AG04450 (cell line): ENCODE measurements around the gene BID. TPM values are rescaled to one million over a fixed set of nuclear protein-coding genes. Genes with fewer than 3 reads are reported as not detected.

ENCODE experiments used
- CTCF ChIA-PET: fragments of 300-600, 350-600 bp; formaldehyde crosslinking; extraction: SDS; loops from one replicate; lab custom pipeline; 2022; ENCODE audit warnings: antibody characterized with exemption, inconsistent platforms; lab: Charles Lee
- POLR2A ChIA-PET: fragments of 350-600 bp; formaldehyde crosslinking; extraction: SDS; loops from one replicate; lab custom pipeline; 2021; ENCODE audit warnings: antibody characterized with exemption, inconsistent platforms; lab: Yijun Ruan, JAX
- DNase-seq: peaks from one replicate; pipeline ENCODE4 v3.0.0-alpha.2; 2011; ENCODE audit warnings: low read depth, low spot score
- H3K27ac ChIP-seq: one replicate; pipeline ENCODE4 v1.5.1; 2012; ENCODE audit warnings: low read depth, low read length, control low read depth
- H3K27me3 ChIP-seq: one replicate; pipeline ENCODE4 v1.6.0; 2012; ENCODE audit warnings: low read length; ENCODE audit not compliant: control insufficient read depth, insufficient read depth
- H3K4me3 ChIP-seq: 2 replicates; pipeline ENCODE4 v1.5.1; 2011; ENCODE audit warnings: mild to moderate bottlenecking, low read depth, low read length, control low read depth
- H3K9me3 ChIP-seq: 2 replicates; pipeline ENCODE4 v1.5.1; 2012; ENCODE audit warnings: low read length; ENCODE audit not compliant: control insufficient read depth, insufficient read depth
- polyA plus RNA-seq: library from polyadenylated mRNA; depleted of rRNA; stranded (reverse); fragments of >200 nt; gene quantifications from 2 replicates; pipeline ENCODE4 v1.2.3, GENCODE V29; 2011
- TF ChIP-seq, protein P1 (sequence below): IDR thresholded peaks from 2 replicates; pipeline ENCODE4 v1.5.1; 2011; ENCODE audit warnings: low read depth, low read length, control low read depth, inconsistent platforms

The BID gene
- polyA plus RNA-seq, 1 experiment, result 65.3 TPM

DNA sequence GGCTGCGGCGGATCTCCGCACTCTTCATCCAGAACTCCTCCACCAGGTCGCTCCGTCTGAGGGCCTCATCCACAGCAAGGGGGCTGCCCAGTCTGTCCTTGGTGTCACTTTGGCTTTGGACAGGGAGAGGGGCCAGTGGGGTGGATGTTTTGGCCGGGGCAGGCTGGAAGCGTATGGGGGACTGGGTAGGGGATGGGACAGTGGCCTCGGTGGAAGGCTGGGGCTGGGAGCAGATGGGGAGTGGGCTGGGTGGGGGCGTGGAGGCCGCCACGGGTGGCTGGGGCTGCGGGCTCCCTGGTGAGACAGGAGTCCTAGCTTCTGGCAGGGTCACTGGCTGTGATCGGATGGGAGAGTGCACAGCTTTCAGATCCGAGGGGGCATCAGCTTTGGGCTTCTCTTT, 44.4 kb upstream of the BID start:
- POLR2A ChIA-PET, result no interaction called here
- CTCF ChIA-PET, result interaction anchor here (1.6 kb wide), 1 partner anchor 12 kb away, joined by 4 read pairs; no protein-coding TSS in a partner anchor
- no peaks in the 10 kb centered on the region for H3K27me3 ChIP-seq
- H3K4me3 ChIP-seq, result no peak overlapping the region
- H3K27ac ChIP-seq, result no peak overlapping the region
- TF ChIP-seq, protein P1, sequence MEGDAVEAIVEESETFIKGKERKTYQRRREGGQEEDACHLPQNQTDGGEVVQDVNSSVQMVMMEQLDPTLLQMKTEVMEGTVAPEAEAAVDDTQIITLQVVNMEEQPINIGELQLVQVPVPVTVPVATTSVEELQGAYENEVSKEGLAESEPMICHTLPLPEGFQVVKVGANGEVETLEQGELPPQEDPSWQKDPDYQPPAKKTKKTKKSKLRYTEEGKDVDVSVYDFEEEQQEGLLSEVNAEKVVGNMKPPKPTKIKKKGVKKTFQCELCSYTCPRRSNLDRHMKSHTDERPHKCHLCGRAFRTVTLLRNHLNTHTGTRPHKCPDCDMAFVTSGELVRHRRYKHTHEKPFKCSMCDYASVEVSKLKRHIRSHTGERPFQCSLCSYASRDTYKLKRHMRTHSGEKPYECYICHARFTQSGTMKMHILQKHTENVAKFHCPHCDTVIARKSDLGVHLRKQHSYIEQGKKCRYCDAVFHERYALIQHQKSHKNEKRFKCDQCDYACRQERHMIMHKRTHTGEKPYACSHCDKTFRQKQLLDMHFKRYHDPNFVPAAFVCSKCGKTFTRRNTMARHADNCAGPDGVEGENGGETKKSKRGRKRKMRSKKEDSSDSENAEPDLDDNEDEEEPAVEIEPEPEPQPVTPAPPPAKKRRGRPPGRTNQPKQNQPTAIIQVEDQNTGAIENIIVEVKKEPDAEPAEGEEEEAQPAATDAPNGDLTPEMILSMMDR, result no peak
- DNase-seq, result no peak
- H3K9me3 ChIP-seq, result no peaks in the 10 kb centered on the region

DNA sequence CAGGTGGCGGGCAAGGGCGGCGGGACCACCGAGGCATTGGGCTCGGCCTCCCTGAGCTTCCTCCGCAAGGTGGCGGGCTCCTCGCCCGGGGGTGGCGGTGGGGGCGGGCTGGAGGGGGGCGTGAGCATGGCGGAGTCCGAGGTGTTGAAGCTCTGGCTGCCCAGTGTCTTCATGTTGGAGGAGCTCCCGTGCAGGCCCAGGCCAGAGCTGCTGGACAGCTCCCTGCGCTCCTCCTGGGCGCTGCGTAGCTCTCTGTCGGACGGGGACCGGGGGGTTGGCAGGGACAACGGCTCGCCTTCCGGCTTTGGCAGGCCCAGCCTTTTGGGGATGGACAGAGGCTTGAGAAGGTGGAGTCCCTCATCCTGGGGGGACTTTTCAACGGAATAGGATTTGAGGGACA, 43.9 kb upstream of the BID start:
- ChIA-PET POLR2A (no interaction called here), CTCF (no interaction called here)
- Histone ChIP-seq H3K4me3 (no peak overlapping the region), H3K9me3 (no peaks in the 10 kb centered on the region), H3K27ac (no peak overlapping the region), H3K27me3 (no peaks in the 10 kb centered on the region)
- TF ChIP-seq, protein P1, result no peak
- no peak for DNase-seq

DNA sequence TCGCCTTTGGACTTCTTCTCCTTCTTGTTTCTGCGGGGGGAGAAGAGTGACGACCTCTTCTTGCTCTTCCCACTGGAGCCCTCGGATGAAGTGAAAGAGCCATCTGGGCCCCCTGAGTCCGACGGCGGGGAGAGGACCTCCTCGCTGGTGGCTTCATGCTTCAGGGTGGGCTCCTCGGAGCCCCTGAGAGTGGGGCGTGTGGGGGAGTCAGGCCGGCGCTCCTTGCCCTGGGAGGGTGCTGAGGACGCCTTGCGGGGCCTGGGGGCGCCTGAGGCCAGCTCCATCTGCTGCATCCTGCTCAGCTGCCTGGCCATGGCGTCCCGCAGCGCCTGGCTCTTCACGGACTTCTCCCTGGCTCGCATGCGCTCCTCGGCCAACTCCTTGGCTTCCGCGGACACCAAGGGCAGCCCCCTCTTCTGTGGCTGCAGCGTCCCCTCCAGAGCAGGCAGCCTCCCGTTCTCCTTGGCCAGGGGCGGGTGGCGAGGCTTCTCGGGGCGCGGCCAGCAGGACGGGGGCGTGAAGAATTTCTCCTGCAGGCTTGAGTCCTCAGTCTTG, 43.3 kb upstream of the BID start:
- H3K4me3 ChIP-seq, result no peak overlapping the region
- no peak for DNase-seq
- no peaks in the 10 kb centered on the region for H3K27me3 ChIP-seq
- H3K27ac ChIP-seq, result no peak overlapping the region
- ChIA-PET POLR2A (no interaction called here), CTCF (no interaction called here)
- TF ChIP-seq, protein P1, result no peak
- no peaks in the 10 kb centered on the region for H3K9me3 ChIP-seq

DNA sequence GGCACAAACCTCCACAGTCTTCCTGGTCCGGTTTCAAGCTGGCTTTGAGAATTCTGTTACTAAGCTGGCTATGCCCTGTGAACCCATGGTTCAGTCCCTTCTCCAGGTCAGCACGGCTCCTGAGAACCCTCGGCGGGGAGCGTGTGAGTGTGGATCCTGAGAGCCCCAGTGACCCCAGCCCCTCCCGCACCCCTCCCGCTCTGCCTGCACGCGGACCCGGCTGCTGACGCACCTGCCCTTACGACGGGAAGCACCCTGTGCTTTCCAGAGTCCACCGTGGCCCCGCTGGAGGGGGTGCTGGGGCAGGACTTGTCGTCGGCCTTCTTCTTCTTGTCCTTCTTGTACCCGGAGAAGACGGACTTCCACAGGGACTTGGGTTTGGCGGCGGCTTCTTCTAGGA, 42.8 kb upstream of the BID start:
- Histone ChIP-seq H3K9me3 (no peaks in the 10 kb centered on the region), H3K4me3 (no peak overlapping the region), H3K27ac (no peak overlapping the region), H3K27me3 (no peaks in the 10 kb centered on the region)
- DNase-seq, result no peak
- ChIA-PET CTCF (no interaction called here), POLR2A (no interaction called here)
- TF ChIP-seq, protein P1, result no peak

DNA sequence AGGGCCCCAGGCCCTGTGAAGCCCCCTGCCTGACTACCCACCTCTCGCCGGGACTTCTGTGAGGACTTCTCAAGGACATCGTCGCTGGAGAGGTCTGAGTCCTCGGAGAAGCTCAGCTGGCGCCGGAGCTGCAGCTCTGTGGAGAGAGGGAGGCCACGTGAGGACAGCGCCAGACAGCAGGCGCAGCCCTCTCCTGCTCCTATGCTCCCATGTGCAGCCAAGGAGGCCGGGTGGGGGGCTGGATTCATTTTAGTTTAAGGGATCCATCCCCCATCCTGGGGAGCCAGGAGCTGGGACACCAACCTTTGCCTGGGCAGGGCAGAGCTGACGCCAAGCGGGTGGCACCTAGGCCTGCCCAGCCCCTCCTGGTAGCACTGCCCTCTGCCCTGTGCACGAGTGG, 42.4 kb upstream of the BID start:
- CTCF ChIA-PET, result no interaction called here
- no peak overlapping the region for H3K27ac ChIP-seq
- H3K4me3 ChIP-seq, result no peak overlapping the region
- DNase-seq, result no peak
- POLR2A ChIA-PET, result no interaction called here
- no peaks in the 10 kb centered on the region for H3K9me3 ChIP-seq
- TF ChIP-seq, protein P1, result no peak
- no peaks in the 10 kb centered on the region for H3K27me3 ChIP-seq
